Dermis microvascular lymphatic vessel endothelial cell (primary cell): ENCODE results near the gene RPL12. TPM values are rescaled to one million over a fixed set of nuclear protein-coding genes. Genes with fewer than 3 reads are reported as not detected.

ENCODE experiments used
- DNase-seq, 2 donors: peaks; one replicate each; pipeline versions ENCODE4 v3.0.0 to v3.0.0-alpha.2; 2010; ENCODE audit warnings: low read depth in 2 of 2
- total RNA-seq: library from RNA; depleted of rRNA; stranded (reverse); fragments of >200 nt; gene quantifications from 2 replicates; pipeline ENCODE4 v1.2.1, GENCODE V29; 2014

Gene RPL12
- total RNA-seq, 1 donor from 2014 or later, result 1,203 TPM

- no peak for DNase-seq
These were observed 6.8 kb downstream of the RPL12 start for GRCh38 chr9:127444283-127444920.

DNA sequence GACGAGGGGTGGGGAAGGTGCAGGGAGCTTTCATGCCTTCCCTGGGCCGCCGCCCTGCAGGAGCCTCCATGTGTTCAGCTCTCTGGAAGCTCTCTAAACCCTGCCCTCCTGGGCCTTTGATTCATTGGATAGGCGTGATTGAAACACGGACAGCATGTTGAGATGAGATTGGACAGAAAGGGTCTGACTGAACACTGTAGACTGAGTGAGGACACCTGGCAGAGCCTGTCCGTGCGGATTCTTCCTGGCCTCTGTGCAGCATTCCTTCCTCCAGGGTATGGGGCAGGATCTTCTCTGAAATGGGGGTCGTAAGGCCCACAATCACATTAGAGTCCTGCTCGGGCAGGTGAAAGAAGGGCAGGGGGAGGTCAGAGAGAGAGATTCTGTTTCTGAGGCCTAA lies 12.8 kb downstream of the RPL12 start:
- no peak for DNase-seq

- DNase-seq, result no peak
These were observed 13.5 kb downstream of the RPL12 start for GRCh38 chr9:127437497-127438264.

DNA sequence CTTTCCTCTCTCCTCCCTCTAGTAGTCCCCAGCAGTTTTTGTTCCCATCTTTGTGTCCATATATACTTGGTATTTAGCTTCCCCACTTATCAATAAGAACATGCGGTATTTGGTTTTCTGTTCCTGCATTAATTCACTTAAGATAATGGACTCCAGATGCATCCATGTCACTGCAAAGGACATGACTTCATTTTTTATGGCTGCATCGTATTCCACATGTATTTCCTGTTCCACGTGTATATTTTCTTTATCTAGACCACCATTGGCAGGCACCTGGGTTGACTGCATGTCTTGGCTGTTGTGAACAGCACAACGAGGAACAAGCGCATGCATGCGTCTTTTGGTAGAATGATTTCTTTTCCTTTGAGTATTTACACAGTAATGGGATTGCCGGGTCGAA lies 20.8 kb downstream of the RPL12 start:
- DNase-seq, result no peak

DNA sequence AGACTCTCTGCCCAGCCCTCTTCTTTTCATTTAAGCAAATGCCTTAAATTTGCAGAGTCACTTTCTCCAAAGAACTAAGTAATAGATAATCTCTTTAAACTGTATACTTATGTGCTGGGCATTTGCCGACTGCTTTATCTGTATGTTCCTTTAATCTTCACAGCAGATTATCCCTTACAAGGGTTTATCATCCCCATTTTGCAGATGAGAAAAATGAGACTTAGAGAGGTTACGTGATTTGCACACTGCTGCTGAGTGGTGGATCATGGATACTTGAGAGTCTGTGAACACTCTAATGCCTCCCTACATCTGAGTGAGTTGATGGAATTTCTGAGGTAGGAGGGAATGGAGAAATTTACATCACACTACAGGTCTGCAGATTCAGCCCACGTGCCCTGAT lies 22.9 kb downstream of the RPL12 start:
- DNase-seq, result no peak

DNA sequence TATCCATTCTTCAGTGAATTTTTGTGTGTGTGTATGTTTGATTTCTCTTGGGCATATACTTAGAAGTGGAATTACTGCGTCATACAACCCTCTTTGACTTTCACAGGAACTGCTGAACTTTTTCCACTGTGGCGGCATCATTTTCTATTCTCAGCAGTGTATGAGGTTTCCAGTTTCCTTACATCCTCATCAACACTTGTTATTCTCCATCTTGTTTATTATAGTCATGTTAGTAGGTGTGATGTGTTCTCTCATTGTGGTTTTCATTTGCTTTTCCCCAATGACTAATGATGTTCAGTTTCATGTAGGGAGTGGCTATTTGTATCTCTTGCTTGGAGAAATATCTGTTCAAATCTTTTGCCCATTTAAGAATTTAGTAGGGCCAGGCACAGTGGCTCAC lies 24.4 kb downstream of the RPL12 start:
- no peak for DNase-seq

DNA sequence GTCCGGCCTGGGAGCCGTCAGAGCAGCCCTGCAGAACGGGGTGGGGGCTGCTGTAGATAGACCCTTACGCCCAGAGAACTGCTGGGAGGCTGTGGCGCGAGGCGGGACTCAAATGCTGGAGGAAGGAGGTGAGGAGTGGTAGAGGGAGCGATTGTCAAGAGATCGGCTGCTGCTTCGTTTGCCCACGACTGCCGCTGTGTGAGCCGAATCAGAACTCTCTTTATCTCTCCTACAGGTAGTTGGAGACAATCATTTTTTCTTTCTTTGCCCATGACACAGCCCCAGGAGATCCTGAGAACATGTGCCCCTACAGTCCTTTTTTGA lies 26.6 kb downstream of the RPL12 start:
- no peak for DNase-seq

- peak; percentile 88 to 96 for DNase-seq
These were observed 27.1 kb downstream of the RPL12 start, which contains the start of gene ZNF79 for GRCh38 chr9:127423934-127424675. Gene ZNF79, plus strand, starts transcription at chr9:127424382. Its CDS starts 406 bp downstream, at chr9:127424788.

GRCh38 chr9:127423476-127423933 lies 27.7 kb downstream of the RPL12 start:
- no peak for DNase-seq

GRCh38 chr9:127422787-127423186 lies 28.4 kb downstream of the RPL12 start:
- DNase-seq, result no peak

GRCh38 chr9:127422133-127422782 lies 28.9 kb downstream of the RPL12 start:
- no peak for DNase-seq

DNA sequence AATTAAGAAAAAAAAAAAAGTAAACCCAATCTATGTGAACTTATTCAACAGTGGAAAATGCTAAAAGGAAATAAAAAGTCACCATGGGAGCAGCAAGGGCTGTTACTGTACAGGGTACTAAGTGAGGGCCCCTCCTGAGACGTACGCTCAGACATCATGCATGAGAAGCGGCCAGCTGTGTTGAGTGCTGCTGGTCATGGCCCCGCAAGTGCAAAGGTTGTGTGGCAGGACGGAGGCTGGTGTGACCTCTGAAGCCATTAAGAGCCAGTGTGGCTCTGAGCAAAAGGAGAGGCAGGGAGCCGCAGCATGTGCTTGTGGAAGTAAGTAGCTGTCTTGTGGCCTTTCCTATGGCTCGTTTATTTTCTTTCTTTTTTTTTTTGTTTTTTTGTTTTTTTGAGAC lies 30.1 kb downstream of the RPL12 start:
- DNase-seq, result no peak

DNA sequence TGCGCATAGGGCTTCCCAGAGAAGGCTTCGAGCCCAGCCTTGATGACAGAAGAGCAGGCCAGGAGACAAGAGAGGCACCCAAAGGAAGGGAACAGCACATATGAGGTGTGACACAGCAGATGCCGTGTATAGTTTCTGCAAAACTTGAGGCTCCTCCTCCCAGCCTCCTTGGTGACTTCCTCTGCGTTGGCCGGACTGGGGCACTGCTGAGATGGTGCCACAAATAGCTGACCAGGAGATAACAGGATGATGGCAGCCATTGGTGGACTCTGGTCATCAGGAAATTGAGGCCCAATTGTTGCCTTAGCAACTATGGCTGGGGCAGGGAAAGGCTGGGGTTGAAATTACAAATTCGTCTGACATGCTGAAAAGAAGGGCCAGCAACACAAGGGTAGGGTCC lies 31.9 kb downstream of the RPL12 start:
- no peak for DNase-seq

GRCh38 chr9:127418037-127418471 lies 33.2 kb downstream of the RPL12 start:
- DNase-seq, result peak in 1 of 2 donors; percentile 17

DNA sequence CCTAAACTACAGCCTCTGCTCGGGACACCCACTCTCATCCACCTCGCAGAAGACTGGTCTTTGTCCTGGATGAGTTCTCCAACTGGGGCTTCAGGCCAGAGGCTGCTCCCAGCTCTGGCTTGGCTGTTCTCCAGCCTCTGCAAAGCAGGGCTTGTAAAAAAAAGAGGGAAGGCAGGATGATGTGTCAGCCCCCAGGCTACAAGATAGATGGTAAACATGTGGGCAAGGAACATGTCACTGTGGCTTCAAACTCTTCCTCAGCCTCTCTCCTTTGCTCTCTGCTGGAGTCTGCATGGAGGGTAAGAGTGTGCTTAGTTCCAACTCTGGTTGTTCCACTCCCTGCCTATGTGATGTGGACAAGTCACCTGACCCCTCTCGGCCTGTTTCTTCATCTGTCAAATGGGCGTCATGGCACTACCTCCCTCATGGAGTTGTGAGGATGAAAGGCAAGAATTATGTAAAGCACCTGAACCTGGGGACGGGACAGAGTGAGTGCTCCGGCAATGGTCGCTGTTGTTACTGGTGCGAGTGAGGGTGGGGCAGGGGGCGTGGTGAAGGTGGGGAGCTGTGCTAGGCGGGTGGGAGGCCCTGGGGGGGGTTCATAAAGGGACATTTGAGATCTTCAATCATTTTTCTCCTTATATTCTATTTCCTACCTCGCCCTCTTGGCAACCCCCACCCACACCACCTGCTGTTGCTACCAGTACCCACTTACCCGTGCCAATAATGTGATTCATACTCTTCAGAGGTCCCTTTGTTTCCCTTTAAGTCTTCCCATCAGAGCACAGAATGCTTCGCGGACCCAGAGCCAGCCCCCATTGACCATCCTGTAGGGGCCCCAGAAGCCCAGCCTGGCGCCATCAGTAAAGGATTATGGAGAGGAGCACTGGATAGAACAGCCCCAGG lies 33.8 kb downstream of the RPL12 start:
- DNase-seq, result no peak

GRCh38 chr9:127415657-127416056 lies 35.5 kb downstream of the RPL12 start:
- no peak for DNase-seq

- no peak for DNase-seq
These were observed 36.1 kb downstream of the RPL12 start for GRCh38 chr9:127415141-127415540.

GRCh38 chr9:127411122-127411521 lies 40.1 kb downstream of the RPL12 start:
- DNase-seq, result no peak

DNA sequence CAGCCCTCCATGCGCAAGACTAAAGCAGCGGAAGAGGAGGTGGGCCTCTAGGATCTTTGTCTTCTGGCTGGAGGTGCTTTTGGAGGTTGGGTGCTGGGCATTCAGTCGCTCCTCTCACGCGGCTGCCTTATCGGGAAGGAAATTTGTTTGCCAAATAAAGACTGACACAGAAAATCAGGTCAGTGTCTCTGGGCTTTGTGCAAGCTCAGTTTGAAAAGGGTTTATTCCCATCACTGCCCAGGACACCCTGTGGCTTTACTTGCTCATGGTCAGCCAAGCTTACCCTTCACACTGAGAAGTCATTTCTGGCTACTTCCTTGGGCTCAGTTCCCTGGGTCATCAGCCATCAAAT lies 43.7 kb downstream of the RPL12 start:
- no peak for DNase-seq

- DNase-seq, result no peak
These were observed 44.3 kb downstream of the RPL12 start for GRCh38 chr9:127406799-127407491.
